HEK293T (cell line): Measurements from ENCODE around the gene ASIC5.

ENCODE experiments used
- ARNT ChIP-seq: fragments of 450-650 bp; IDR thresholded peaks from 2 replicates; pipeline ENCODE4 v1.6.1; 2017; ENCODE audit warnings: mild to moderate bottlenecking
- BHLHE40 ChIP-seq: fragments of 450-650 bp; IDR thresholded peaks from 2 replicates; pipeline ENCODE4 v1.6.1; 2016; ENCODE audit warnings: mild to moderate bottlenecking, moderate library complexity, borderline replicate concordance
- FOXA1 ChIP-seq: fragments of 450-650 bp; IDR thresholded peaks from 2 replicates; pipeline ENCODE4 v1.6.1; 2016; ENCODE audit warnings: mild to moderate bottlenecking
- TARDBP ChIP-seq: fragments of 450-650 bp; IDR thresholded peaks from 2 replicates; pipeline ENCODE4 v1.6.1; 2016

GRCh38 chr4:155805016-155805415 is 61.1 kb downstream of the ASIC5 start:
- no peak for TF ChIP-seq ARNT
- TF ChIP-seq TARDBP, result no peak
- no peak for TF ChIP-seq BHLHE40
- TF ChIP-seq FOXA1, result no peak
